ENCODE data around the gene HIC1. TPM values are rescaled to one million over a fixed set of nuclear protein-coding genes. Genes with fewer than 3 reads are reported as not detected.

Gene HIC1
- total and polyA plus RNA-seq, 9 of the 15 experiments (the other 6 are each of a cell fraction or from before 2014, with no cell fraction given): 0.01 to 2.5 (median 0.18) TPM

- no peak for TF ChIP-seq PTRF (tag; IDR thresholded peaks at IDR 0.05)
- no peak for TF ChIP-seq MTA1 (IDR thresholded peaks at IDR 0.05; ENCODE audit: borderline replicate concordance)
- TF ChIP-seq ATF6 (CRISPR knock-in tag; IDR thresholded peaks at IDR 0.05): no peak
- no peak for TF ChIP-seq ELK1 (CRISPR knock-in tag; IDR thresholded peaks at IDR 0.05)
- no peak for TF ChIP-seq XRCC3 (IDR thresholded peaks at IDR 0.05)
- TF ChIP-seq TFE3 (CRISPR knock-in tag; IDR thresholded peaks at IDR 0.05): no peak
- no peak for TF ChIP-seq PTBP1 (IDR thresholded peaks at IDR 0.05; ENCODE audit: low read depth, low read length)
- TF ChIP-seq ZNF436 (CRISPR knock-in tag; IDR thresholded peaks at IDR 0.05): no peak
Observed at GRCh38 chr17:2105663-2106062, 50.8 kb downstream of the HIC1 start (continued).

All from K562 (cell line).